PC-3 (cell line): ENCODE data around the gene EHMT2.
"Not testable (repeated sequence)": the region's sequence is repeated elsewhere in the genome, so short reads cannot be mapped to it uniquely, and the experiment has no call there.

Experiments used
- EZH2 ChIP-seq: fragments of 300-600 bp; sonication (generic); IDR thresholded peaks from one replicate; pipeline ENCODE4 v1.6.1; 2017; ENCODE audit warnings: antibody characterized with exemption, mild to moderate bottlenecking, low read length; ENCODE audit not compliant: unreplicated experiment
- EZH2phosphoT487 ChIP-seq: fragments of 300-600 bp; sonication (generic); IDR thresholded peaks from 2 replicates; pipeline ENCODE4 v1.6.1; 2018; ENCODE audit warnings: mild to moderate bottlenecking, antibody characterized with exemption, low read length, borderline replicate concordance
- TF ChIP-seq, protein P1 (sequence below): fragments of 300-600 bp; sonication (generic); conservative IDR thresholded peaks from 2 replicates; pipeline ENCODE4 v1.5.1; 2017; ENCODE audit warnings: antibody characterized with exemption, low read depth, mild to moderate bottlenecking, low read length

DNA sequence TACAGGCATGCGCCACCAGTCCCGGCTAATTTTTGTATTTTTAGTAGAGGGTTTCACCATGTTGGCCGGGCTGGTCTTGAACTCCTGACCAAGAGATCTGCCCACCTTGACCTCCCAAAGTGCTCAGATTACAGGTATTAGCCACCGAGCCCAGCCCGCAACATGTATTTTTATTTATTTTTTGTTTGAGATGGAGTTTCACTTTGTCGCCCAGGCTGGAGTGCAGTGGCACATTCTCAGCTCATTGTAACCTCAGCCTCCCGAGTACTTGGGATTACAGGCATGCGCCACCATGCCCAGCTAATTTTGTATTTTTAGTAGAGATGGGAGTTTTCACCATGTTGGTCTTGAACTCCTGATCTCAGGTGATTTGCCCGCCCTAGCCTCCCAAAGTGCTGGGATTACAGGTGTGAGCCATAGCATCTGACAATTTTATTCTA lies 59.4 kb downstream of the EHMT2 start:
- TF ChIP-seq, protein P1, sequence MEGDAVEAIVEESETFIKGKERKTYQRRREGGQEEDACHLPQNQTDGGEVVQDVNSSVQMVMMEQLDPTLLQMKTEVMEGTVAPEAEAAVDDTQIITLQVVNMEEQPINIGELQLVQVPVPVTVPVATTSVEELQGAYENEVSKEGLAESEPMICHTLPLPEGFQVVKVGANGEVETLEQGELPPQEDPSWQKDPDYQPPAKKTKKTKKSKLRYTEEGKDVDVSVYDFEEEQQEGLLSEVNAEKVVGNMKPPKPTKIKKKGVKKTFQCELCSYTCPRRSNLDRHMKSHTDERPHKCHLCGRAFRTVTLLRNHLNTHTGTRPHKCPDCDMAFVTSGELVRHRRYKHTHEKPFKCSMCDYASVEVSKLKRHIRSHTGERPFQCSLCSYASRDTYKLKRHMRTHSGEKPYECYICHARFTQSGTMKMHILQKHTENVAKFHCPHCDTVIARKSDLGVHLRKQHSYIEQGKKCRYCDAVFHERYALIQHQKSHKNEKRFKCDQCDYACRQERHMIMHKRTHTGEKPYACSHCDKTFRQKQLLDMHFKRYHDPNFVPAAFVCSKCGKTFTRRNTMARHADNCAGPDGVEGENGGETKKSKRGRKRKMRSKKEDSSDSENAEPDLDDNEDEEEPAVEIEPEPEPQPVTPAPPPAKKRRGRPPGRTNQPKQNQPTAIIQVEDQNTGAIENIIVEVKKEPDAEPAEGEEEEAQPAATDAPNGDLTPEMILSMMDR, result not testable (repeated sequence)
- not testable (repeated sequence) for TF ChIP-seq EZH2, EZH2phosphoT487
